Measurements from ENCODE around the gene PPP1R14C. TPM values are rescaled to one million over a fixed set of nuclear protein-coding genes. Genes with fewer than 3 reads are reported as not detected.

Gene PPP1R14C
- total and polyA plus RNA-seq, 2 experiments from 2014 or later: 1.1 to 1.4 TPM

DNA sequence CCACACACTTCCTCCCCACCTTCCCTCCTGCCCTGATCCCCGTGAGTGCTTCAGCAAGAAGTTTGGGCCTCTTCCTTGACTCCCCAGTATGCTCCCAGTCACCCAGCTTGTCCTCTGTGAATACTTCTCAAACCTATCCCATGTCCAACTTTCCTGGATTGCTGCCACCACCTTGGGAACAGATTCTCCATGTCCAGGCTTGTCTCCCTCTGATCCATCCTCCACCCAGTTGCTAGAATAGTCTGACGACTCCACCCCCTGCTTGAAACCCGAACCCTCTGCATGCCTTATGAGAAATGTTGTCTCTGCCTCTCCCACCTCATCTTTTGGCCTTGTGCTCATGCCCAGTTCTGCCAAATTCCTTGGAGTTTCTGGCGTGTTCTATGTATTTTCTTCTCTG, 108.0 kb downstream of the PPP1R14C start:
- Histone ChIP-seq H3K4me2 (no peak overlapping the region), H2AFZ (peak overlapping the region; percentile 89), H3F3A (replicated peaks; ENCODE audit: low read depth) (no peaks in the 10 kb centered on the region), H3K79me2 (replicated peaks; ENCODE audit: insufficient read depth) (no peaks in the 10 kb centered on the region), H3K4me1 (ENCODE audit: insufficient read depth) (no peaks in the 10 kb centered on the region), H3K9me2 (ENCODE audit: insufficient read depth) (peaks cover 17% of the 10 kb centered on the region; the same call in 1 of the 2 replicates), H3K27ac (ENCODE audit: low read depth) (no peak overlapping the region), H3K36me3 (ENCODE audit: insufficient read depth) (no peaks in the 10 kb centered on the region), H3K4me3 (no peak overlapping the region), H4K20me1 (replicated peaks; ENCODE audit: insufficient read depth) (no peaks in the 10 kb centered on the region), H3K27me3 (ENCODE audit: insufficient read depth) (no peaks in the 10 kb centered on the region)
- Mint-ChIP-seq H3K27me3 (ENCODE audit: insufficient read depth, low read depth, poor library complexity) (no peaks in the 10 kb centered on the region), H3K4me3 (no peak overlapping the region), H3K9me3 (peaks cover 15% of the 10 kb centered on the region; the same call in 2 of the 3 replicates), H3K4me1 (peaks cover 11% of the 10 kb centered on the region; the same call in 2 of the 3 replicates), H3K27ac (no peak overlapping the region), H3K36me3 (ENCODE audit: low read depth) (peaks cover 7% of the 10 kb centered on the region; the same call in 1 of the 3 replicates)
- DNase-seq (ENCODE audit: low spot score) (peak; percentile 40), ATAC-seq (peak; percentile 69)
- TF ChIP-seq, protein P1, sequence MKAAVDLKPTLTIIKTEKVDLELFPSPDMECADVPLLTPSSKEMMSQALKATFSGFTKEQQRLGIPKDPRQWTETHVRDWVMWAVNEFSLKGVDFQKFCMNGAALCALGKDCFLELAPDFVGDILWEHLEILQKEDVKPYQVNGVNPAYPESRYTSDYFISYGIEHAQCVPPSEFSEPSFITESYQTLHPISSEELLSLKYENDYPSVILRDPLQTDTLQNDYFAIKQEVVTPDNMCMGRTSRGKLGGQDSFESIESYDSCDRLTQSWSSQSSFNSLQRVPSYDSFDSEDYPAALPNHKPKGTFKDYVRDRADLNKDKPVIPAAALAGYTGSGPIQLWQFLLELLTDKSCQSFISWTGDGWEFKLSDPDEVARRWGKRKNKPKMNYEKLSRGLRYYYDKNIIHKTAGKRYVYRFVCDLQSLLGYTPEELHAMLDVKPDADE (IDR thresholded peaks at IDR 0.05): no peak
- TF ChIP-seq ZNF331 (CRISPR knock-in tag; IDR thresholded peaks at IDR 0.05; ENCODE audit: low read depth) (no peak), ZNF114 (CRISPR knock-in tag; IDR thresholded peaks at IDR 0.05) (no peak), NANOG (IDR thresholded peaks at IDR 0.05; ENCODE audit: borderline replicate concordance) (no peak), CREB1 (CRISPR knock-in tag; IDR thresholded peaks at IDR 0.05; ENCODE audit: low read depth) (no peak), JUNB (IDR thresholded peaks at IDR 0.05; ENCODE audit: unreplicated experiment) (no peak), POLR2AphosphoS5 (IDR thresholded peaks at IDR 0.05; ENCODE audit: low read depth) (no peak), STAT1 (IDR thresholded peaks at IDR 0.05; ENCODE audit: unreplicated experiment) (no peak), EZH2phosphoT487 (IDR thresholded peaks at IDR 0.05; ENCODE audit: unreplicated experiment) (no peak), EZH2 (IDR thresholded peaks at IDR 0.05; ENCODE audit: low read depth, unreplicated experiment) (no peak)
- TF ChIP-seq, protein P2, sequence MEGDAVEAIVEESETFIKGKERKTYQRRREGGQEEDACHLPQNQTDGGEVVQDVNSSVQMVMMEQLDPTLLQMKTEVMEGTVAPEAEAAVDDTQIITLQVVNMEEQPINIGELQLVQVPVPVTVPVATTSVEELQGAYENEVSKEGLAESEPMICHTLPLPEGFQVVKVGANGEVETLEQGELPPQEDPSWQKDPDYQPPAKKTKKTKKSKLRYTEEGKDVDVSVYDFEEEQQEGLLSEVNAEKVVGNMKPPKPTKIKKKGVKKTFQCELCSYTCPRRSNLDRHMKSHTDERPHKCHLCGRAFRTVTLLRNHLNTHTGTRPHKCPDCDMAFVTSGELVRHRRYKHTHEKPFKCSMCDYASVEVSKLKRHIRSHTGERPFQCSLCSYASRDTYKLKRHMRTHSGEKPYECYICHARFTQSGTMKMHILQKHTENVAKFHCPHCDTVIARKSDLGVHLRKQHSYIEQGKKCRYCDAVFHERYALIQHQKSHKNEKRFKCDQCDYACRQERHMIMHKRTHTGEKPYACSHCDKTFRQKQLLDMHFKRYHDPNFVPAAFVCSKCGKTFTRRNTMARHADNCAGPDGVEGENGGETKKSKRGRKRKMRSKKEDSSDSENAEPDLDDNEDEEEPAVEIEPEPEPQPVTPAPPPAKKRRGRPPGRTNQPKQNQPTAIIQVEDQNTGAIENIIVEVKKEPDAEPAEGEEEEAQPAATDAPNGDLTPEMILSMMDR (conservative IDR thresholded peaks at IDR 0.05; ENCODE audit: low read depth in 2 of 2): no peak
- TF ChIP-seq, protein P3, sequence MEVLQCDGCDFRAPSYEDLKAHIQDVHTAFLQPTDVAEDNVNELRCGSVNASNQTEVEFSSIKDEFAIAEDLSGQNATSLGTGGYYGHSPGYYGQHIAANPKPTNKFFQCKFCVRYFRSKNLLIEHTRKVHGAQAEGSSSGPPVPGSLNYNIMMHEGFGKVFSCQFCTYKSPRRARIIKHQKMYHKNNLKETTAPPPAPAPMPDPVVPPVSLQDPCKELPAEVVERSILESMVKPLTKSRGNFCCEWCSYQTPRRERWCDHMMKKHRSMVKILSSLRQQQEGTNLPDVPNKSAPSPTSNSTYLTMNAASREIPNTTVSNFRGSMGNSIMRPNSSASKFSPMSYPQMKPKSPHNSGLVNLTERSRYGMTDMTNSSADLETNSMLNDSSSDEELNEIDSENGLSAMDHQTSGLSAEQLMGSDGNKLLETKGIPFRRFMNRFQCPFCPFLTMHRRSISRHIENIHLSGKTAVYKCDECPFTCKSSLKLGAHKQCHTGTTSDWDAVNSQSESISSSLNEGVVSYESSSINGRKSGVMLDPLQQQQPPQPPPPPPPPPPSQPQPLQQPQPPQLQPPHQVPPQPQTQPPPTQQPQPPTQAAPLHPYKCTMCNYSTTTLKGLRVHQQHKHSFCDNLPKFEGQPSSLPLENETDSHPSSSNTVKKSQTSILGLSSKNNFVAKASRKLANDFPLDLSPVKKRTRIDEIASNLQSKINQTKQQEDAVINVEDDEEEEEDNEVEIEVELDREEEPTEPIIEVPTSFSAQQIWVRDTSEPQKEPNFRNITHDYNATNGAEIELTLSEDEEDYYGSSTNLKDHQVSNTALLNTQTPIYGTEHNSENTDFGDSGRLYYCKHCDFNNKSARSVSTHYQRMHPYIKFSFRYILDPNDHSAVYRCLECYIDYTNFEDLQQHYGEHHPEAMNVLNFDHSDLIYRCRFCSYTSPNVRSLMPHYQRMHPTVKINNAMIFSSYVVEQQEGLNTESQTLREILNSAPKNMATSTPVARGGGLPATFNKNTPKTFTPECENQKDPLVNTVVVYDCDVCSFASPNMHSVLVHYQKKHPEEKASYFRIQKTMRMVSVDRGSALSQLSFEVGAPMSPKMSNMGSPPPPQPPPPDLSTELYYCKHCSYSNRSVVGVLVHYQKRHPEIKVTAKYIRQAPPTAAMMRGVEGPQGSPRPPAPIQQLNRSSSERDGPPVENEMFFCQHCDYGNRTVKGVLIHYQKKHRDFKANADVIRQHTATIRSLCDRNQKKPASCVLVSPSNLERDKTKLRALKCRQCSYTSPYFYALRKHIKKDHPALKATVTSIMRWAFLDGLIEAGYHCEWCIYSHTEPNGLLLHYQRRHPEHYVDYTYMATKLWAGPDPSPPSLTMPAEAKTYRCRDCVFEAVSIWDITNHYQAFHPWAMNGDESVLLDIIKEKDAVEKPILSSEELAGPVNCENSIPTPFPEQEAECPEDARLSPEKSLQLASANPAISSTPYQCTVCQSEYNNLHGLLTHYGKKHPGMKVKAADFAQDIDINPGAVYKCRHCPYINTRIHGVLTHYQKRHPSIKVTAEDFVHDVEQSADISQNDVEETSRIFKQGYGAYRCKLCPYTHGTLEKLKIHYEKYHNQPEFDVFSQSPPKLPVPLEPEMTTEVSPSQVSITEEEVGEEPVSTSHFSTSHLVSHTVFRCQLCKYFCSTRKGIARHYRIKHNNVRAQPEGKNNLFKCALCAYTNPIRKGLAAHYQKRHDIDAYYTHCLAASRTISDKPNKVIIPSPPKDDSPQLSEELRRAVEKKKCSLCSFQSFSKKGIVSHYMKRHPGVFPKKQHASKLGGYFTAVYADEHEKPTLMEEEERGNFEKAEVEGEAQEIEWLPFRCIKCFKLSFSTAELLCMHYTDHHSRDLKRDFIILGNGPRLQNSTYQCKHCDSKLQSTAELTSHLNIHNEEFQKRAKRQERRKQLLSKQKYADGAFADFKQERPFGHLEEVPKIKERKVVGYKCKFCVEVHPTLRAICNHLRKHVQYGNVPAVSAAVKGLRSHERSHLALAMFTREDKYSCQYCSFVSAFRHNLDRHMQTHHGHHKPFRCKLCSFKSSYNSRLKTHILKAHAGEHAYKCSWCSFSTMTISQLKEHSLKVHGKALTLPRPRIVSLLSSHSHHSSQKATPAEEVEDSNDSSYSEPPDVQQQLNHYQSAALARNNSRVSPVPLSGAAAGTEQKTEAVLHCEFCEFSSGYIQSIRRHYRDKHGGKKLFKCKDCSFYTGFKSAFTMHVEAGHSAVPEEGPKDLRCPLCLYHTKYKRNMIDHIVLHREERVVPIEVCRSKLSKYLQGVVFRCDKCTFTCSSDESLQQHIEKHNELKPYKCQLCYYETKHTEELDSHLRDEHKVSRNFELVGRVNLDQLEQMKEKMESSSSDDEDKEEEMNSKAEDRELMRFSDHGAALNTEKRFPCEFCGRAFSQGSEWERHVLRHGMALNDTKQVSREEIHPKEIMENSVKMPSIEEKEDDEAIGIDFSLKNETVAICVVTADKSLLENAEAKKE (CRISPR knock-in tag; IDR thresholded peaks at IDR 0.05): no peak
- TF ChIP-seq, protein P4, sequence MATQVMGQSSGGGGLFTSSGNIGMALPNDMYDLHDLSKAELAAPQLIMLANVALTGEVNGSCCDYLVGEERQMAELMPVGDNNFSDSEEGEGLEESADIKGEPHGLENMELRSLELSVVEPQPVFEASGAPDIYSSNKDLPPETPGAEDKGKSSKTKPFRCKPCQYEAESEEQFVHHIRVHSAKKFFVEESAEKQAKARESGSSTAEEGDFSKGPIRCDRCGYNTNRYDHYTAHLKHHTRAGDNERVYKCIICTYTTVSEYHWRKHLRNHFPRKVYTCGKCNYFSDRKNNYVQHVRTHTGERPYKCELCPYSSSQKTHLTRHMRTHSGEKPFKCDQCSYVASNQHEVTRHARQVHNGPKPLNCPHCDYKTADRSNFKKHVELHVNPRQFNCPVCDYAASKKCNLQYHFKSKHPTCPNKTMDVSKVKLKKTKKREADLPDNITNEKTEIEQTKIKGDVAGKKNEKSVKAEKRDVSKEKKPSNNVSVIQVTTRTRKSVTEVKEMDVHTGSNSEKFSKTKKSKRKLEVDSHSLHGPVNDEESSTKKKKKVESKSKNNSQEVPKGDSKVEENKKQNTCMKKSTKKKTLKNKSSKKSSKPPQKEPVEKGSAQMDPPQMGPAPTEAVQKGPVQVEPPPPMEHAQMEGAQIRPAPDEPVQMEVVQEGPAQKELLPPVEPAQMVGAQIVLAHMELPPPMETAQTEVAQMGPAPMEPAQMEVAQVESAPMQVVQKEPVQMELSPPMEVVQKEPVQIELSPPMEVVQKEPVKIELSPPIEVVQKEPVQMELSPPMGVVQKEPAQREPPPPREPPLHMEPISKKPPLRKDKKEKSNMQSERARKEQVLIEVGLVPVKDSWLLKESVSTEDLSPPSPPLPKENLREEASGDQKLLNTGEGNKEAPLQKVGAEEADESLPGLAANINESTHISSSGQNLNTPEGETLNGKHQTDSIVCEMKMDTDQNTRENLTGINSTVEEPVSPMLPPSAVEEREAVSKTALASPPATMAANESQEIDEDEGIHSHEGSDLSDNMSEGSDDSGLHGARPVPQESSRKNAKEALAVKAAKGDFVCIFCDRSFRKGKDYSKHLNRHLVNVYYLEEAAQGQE (IDR thresholded peaks at IDR 0.05; ENCODE audit: unreplicated experiment): no peak
